ENCODE results near the gene TRA2A. TPM values are rescaled to one million over a fixed set of nuclear protein-coding genes. Genes with fewer than 3 reads are reported as not detected.

The TRA2A gene
- polyA plus RNA-seq, 2 donors: 54.6 to 93.7 TPM

DNA sequence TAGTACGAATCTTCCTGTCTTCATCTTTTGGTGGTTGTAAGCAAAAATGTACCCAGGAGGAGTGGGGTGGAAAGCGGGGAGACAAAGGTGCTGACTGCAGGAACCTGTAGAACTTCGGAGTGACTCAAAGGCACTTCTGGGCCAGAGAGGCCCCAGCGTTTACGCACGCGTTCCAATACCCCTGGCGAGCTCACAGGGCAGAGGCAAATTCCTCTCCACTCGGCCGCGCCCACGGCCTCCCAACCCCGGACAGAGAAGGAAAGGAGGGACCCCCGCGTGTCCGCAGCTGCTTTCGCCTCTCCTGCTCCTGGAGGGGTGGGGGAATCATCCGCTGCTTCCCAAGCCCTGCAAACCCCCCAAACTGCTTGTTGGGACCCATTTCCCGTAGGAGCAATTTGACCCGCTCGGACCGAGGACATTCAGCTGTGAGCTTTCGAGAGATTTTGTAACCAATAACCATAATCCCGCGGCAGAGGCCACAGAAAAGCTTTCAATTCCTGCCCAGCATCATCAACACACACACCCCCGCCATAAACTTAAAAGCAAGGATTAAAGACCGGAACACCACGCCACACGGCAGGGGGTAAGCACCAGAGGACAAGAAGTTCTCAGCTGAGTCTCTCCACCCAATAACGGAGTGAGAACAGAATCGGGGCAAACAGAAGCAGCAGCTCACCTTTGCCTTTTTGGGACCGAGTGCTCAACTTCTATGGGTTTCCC, 63.8 kb downstream of the TRA2A start:
- peaks cover 17 to 19% of the 10 kb centered on the region in 2 donors for H3K4me1 ChIP-seq (ENCODE audit: control insufficient read depth in 2 of 2, insufficient read depth in 2 of 2, low read length in 1 of 2)
- peaks cover 0 to 36% of the 10 kb centered on the region in 2 donors for H3K27me3 ChIP-seq (ENCODE audit: control insufficient read depth in 1 of 2, insufficient read depth in 2 of 2, low read length in 2 of 2)
- H3K27ac ChIP-seq (ENCODE audit: low read depth in 2 of 2, low read length in 1 of 2): no peak overlapping the region
- peak overlapping the region in 1 of 2 donors; percentile 65 for H3K4me3 ChIP-seq (ENCODE audit: low read depth in 1 of 2, low read length in 2 of 2)
- no peaks in the 10 kb centered on the region for H3K9me3 ChIP-seq (ENCODE audit: control insufficient read depth in 2 of 2, insufficient read depth in 1 of 2, low read depth in 1 of 2, low read length in 1 of 2)
- 4 to 7% methylated on average over 32 of the region's 32 CpGs for WGBS, 2 donors
- H3K36me3 ChIP-seq (ENCODE audit: control insufficient read depth in 2 of 2, insufficient read depth in 2 of 2, low read length in 1 of 2): no peaks in the 10 kb centered on the region

DNA sequence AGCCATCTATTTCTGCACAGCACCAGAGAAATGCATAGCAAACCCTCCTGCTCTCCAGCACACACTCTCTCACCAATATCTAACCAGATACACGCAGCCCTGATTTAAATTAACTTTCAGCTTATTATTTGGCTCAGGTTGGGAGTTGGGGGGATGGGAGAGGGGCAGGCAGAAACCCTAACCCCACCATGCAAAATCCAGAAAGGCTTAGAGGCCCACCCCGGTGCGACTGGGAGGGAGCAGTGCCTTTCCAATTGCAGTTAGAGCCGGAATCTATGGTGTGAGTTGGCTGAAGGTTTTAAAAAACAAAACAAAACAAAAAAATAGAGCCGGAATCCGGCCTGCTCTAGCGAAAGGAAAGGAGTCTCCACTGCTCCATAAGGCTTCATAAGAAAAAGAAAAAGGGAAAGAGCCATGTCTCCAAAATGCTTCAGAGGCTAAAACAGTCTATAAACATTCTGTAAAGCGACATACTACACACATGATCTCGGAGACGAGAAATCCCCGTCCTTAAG, 64.4 kb downstream of the TRA2A start:
- no peaks in the 10 kb centered on the region for H3K36me3 ChIP-seq (ENCODE audit: control insufficient read depth in 2 of 2, insufficient read depth in 2 of 2, low read length in 1 of 2)
- peak overlapping the region in 1 of 2 donors; percentile 65 for H3K4me3 ChIP-seq (ENCODE audit: low read depth in 1 of 2, low read length in 2 of 2)
- peaks cover 0 to 36% of the 10 kb centered on the region in 2 donors for H3K27me3 ChIP-seq (ENCODE audit: control insufficient read depth in 1 of 2, insufficient read depth in 2 of 2, low read length in 2 of 2)
- no peak overlapping the region for H3K27ac ChIP-seq (ENCODE audit: low read depth in 2 of 2, low read length in 1 of 2)
- no peaks in the 10 kb centered on the region for H3K9me3 ChIP-seq (ENCODE audit: control insufficient read depth in 2 of 2, insufficient read depth in 1 of 2, low read depth in 1 of 2, low read length in 1 of 2)
- WGBS, 2 donors: 32 to 34% methylated on average over 11 of the region's 11 CpGs
- peaks cover 17 to 19% of the 10 kb centered on the region in 2 donors for H3K4me1 ChIP-seq (ENCODE audit: control insufficient read depth in 2 of 2, insufficient read depth in 2 of 2, low read length in 1 of 2)

DNA sequence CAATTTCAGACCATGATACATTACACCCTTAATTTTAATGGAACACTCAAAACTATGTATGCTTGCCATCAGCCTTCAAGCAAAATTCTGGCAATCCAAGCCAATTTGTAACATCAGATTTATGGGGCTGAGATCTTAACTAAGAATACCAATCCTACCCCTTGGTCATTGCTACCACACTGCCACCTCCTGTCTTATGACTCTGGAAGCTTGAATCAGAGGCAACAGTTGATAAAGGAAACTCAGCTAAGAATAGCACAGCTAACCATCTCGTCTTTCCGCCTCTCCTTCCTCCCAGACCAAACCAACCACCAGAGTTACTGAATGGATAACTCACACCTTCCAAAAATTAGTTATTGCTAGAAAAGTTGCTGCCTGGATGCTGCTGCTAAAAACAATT, 68.9 kb downstream of the TRA2A start:
- Histone ChIP-seq H3K4me1 (ENCODE audit: control insufficient read depth in 2 of 2, insufficient read depth in 2 of 2, low read length in 1 of 2) (peaks cover 0 to 2% of the 10 kb centered on the region in 2 donors), H3K27ac (ENCODE audit: low read depth in 2 of 2, low read length in 1 of 2) (no peak overlapping the region), H3K36me3 (ENCODE audit: control insufficient read depth in 2 of 2, insufficient read depth in 2 of 2, low read length in 1 of 2) (no peaks in the 10 kb centered on the region), H3K9me3 (ENCODE audit: control insufficient read depth in 2 of 2, insufficient read depth in 1 of 2, low read depth in 1 of 2, low read length in 1 of 2) (no peaks in the 10 kb centered on the region), H3K4me3 (ENCODE audit: low read depth in 1 of 2, low read length in 2 of 2) (no peak overlapping the region), H3K27me3 (ENCODE audit: control insufficient read depth in 1 of 2, insufficient read depth in 2 of 2, low read length in 2 of 2) (peaks cover 0 to 2% of the 10 kb centered on the region in 2 donors)
- WGBS, 2 donors: 17 to 18% methylated on average over 2 of the region's 2 CpGs

DNA sequence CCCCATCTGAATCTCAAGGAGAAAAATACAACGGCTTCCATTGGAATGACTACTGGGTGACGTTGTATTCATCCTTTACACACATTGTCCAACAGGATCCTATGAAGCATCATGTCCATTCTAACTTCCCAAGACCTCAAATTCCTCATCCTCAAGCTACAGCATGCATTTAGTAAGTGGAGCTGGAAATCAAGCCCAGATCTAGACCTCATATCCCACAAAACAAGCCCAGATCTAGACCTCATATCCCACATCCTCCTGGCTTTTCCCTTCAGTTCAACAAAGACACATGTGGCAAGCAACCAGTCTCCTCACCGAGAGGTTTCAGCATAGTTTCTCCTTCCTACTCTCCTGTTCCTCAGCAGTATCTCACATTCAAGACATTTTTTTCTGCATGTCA, 73.7 kb downstream of the TRA2A start:
- H3K27me3 ChIP-seq (ENCODE audit: control insufficient read depth in 1 of 2, insufficient read depth in 2 of 2, low read length in 2 of 2): no peaks in the 10 kb centered on the region
- H3K4me1 ChIP-seq (ENCODE audit: control insufficient read depth in 2 of 2, insufficient read depth in 2 of 2, low read length in 1 of 2): no peaks in the 10 kb centered on the region
- H3K9me3 ChIP-seq (ENCODE audit: control insufficient read depth in 2 of 2, insufficient read depth in 1 of 2, low read depth in 1 of 2, low read length in 1 of 2): no peaks in the 10 kb centered on the region
- 79 to 86% methylated on average over 3 of the region's 3 CpGs for WGBS, 2 donors
- no peak overlapping the region for H3K27ac ChIP-seq (ENCODE audit: low read depth in 2 of 2, low read length in 1 of 2)
- no peaks in the 10 kb centered on the region for H3K36me3 ChIP-seq (ENCODE audit: control insufficient read depth in 2 of 2, insufficient read depth in 2 of 2, low read length in 1 of 2)
- H3K4me3 ChIP-seq (ENCODE audit: low read depth in 1 of 2, low read length in 2 of 2): no peak overlapping the region

DNA sequence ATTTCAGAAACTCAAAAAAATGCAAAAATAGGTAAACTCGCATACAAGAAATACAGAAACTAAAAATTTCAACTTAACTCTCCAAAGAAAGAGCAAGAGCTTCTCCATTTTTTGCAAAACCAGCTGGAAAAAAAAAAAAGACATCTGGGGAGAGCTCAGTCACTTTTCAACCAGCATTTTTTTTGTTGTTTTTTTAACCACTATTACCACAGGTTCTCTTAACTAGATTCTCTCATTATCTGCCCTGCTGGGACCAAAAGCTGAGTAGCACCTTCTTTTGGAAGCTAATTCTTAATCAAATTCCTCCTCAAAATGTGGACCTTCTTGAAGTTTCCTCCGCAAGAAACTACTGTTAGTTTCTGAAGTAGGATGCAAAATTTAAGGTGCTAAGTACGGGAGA, 75.7 kb downstream of the TRA2A start:
- Histone ChIP-seq H3K27me3 (ENCODE audit: control insufficient read depth in 1 of 2, insufficient read depth in 2 of 2, low read length in 2 of 2) (no peaks in the 10 kb centered on the region), H3K4me1 (ENCODE audit: control insufficient read depth in 2 of 2, insufficient read depth in 2 of 2, low read length in 1 of 2) (no peaks in the 10 kb centered on the region), H3K36me3 (ENCODE audit: control insufficient read depth in 2 of 2, insufficient read depth in 2 of 2, low read length in 1 of 2) (no peaks in the 10 kb centered on the region), H3K9me3 (ENCODE audit: control insufficient read depth in 2 of 2, insufficient read depth in 1 of 2, low read depth in 1 of 2, low read length in 1 of 2) (no peaks in the 10 kb centered on the region), H3K4me3 (ENCODE audit: low read depth in 1 of 2, low read length in 2 of 2) (no peak overlapping the region), H3K27ac (ENCODE audit: low read depth in 2 of 2, low read length in 1 of 2) (no peak overlapping the region)
- 92 to 93% methylated on average over 3 of the region's 3 CpGs for WGBS, 2 donors

DNA sequence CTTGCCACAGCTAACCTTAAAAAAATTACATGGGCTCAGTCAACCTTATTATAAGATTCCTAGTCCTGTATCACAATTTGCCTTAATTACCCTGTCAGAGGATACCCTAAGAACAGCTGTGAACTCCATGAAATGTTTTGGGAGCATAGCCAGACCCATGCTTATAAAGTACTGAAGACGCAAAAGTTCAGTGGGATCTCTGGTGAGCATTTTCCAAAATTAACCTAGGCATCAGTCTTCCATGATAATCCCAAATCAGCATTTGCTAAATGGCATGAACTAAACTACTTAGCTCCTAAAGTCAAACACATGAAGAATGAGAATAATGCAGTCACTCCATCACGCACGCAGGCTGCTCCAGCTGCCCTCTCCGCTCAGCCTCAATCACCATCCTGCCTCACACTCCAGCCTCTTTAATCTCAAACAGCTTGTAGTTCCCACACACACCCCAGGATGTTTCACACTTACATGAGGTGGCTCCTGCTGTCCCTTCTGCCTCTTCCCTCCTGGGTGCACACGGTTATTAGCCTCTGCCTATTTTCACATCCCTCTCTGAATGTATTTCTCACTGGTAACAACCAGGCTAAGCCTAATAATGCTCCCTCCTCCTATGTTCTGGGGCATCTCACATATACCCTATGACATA, 76.8 kb downstream of the TRA2A start:
- 82 to 88% methylated on average over 5 of the region's 5 CpGs for WGBS, 2 donors
- H3K4me3 ChIP-seq (ENCODE audit: low read depth in 1 of 2, low read length in 2 of 2): no peak overlapping the region
- H3K4me1 ChIP-seq (ENCODE audit: control insufficient read depth in 2 of 2, insufficient read depth in 2 of 2, low read length in 1 of 2): no peaks in the 10 kb centered on the region
- H3K36me3 ChIP-seq (ENCODE audit: control insufficient read depth in 2 of 2, insufficient read depth in 2 of 2, low read length in 1 of 2): no peaks in the 10 kb centered on the region
- no peaks in the 10 kb centered on the region for H3K27me3 ChIP-seq (ENCODE audit: control insufficient read depth in 1 of 2, insufficient read depth in 2 of 2, low read length in 2 of 2)
- H3K27ac ChIP-seq (ENCODE audit: low read depth in 2 of 2, low read length in 1 of 2): no peak overlapping the region
- no peaks in the 10 kb centered on the region for H3K9me3 ChIP-seq (ENCODE audit: control insufficient read depth in 2 of 2, insufficient read depth in 1 of 2, low read depth in 1 of 2, low read length in 1 of 2)

Other genes starting within 250 kb of the TRA2A start
- gene MALSU1, start 232.6 kb downstream of the TRA2A start, polyA plus RNA-seq: 10 to 100 TPM; 11.3 to 40.7 TPM
- gene IGF2BP3, start 61.5 kb downstream of the TRA2A start, polyA plus RNA-seq: 1 to 10 TPM; 2.5 to 3.5 TPM
- gene CCDC126, start 65.4 kb upstream of the TRA2A start, polyA plus RNA-seq: 1 to 10 TPM; 4.5 to 5.3 TPM
- gene FAM221A, start 148.2 kb upstream of the TRA2A start, polyA plus RNA-seq: 10 to 100 TPM in 1 of 2 donors, 1 to 10 TPM in 1; 6.2 to 11.3 TPM
- gene STK31, start 178.2 kb upstream of the TRA2A start, polyA plus RNA-seq: 1 to 10 TPM in 1 of 2 donors, under 1 TPM in 1; 0.05 to 1.1 TPM

Measured in esophagus (tissue), 2 donors.